Calu3 (cell line): Measurements from ENCODE around the gene TENT4A. TPM values are rescaled to one million over a fixed set of nuclear protein-coding genes. Genes with fewer than 3 reads are reported as not detected.

Experiments used
- BruUV-seq: library from RNA; stranded (reverse); fragments of 400-500 nt; replicated peaks from 2 replicates; lab custom pipeline; 2021; lab: Mats Ljungman, UMichigan
- CTCF ChIA-PET: fragments of 300-600 bp; sonication (Branson Sonifier 250); formaldehyde crosslinking; loops from one replicate; lab custom pipeline; 2022; ENCODE audit warnings: antibody characterized with exemption; lab: Charles Lee
- DNase-seq: peaks from one replicate; pipeline ENCODE4 v3.0.0; 2022
- H3K27ac Mint-ChIP-seq: one replicate; pipeline ENCODE4 v1.8.0; 2022; ENCODE audit warnings: mixed read lengths; ENCODE audit not compliant: unreplicated experiment
- H3K27me3 Mint-ChIP-seq: one replicate; pipeline ENCODE4 v1.8.0; 2022; ENCODE audit warnings: mixed read lengths; ENCODE audit not compliant: unreplicated experiment
- H3K36me3 Mint-ChIP-seq: one replicate; pipeline ENCODE4 v1.8.0; 2022; ENCODE audit warnings: mild to moderate bottlenecking, moderate library complexity, mixed read lengths; ENCODE audit not compliant: insufficient read depth, unreplicated experiment
- H3K4me1 Mint-ChIP-seq: one replicate; pipeline ENCODE4 v1.8.0; 2022; ENCODE audit warnings: mild to moderate bottlenecking, low read depth, mixed read lengths; ENCODE audit not compliant: unreplicated experiment
- H3K4me3 Mint-ChIP-seq: one replicate; pipeline ENCODE4 v1.8.0; 2022; ENCODE audit warnings: mild to moderate bottlenecking, low read depth, moderate library complexity, mixed read lengths; ENCODE audit not compliant: unreplicated experiment
- H3K9me3 Mint-ChIP-seq: one replicate; pipeline ENCODE4 v1.8.0; 2022; ENCODE audit warnings: low read depth, mixed read lengths; ENCODE audit not compliant: unreplicated experiment
- CTCF ChIP-seq: fragments of 200-600 bp; IDR thresholded peaks from one replicate; pipeline ENCODE4 v1.8.0; 2022; ENCODE audit warnings: antibody characterized with exemption; ENCODE audit not compliant: unreplicated experiment
- intact Hi-C: fragments of 100-400 bp; cut with micrococcal nuclease; formaldehyde crosslinking; loops from one replicate; pipeline ENCODE4 v1.10.0; 2022; ENCODE audit not compliant: unreplicated experiment
- total RNA-seq: library from RNA; stranded (reverse); gene quantifications from 2 replicates; pipeline ENCODE4 v1.2.3, GENCODE V29; 2022

TENT4A gene
- total RNA-seq, 1 experiment from 2014 or later = 39.9 TPM

GRCh38 chr5:6710070-6710469, 3.2 kb upstream of the TENT4A start:
- Mint-ChIP-seq H3K27ac (no peak overlapping the region), H3K4me1 (peaks cover 11% of the 10 kb centered on the region), H3K9me3 (no peaks in the 10 kb centered on the region), H3K36me3 (peaks cover 20% of the 10 kb centered on the region), H3K27me3 (no peaks in the 10 kb centered on the region), H3K4me3 (peak overlapping the region; percentile 10)
- TF ChIP-seq CTCF = no peak
- DNase-seq = no peak
- CTCF ChIA-PET = no interaction called here
- BruUV-seq = no TSS peak
- intact Hi-C loops = no loop called here

- no TSS peak for BruUV-seq
- intact Hi-C loops = no loop called here
- Mint-ChIP-seq H3K36me3 (peaks cover 27% of the 10 kb centered on the region), H3K4me3 (peak overlapping the region; percentile 10), H3K4me1 (peaks cover 11% of the 10 kb centered on the region), H3K27ac (no peak overlapping the region), H3K9me3 (no peaks in the 10 kb centered on the region), H3K27me3 (no peaks in the 10 kb centered on the region)
- CTCF ChIA-PET = no interaction called here
- no peak for DNase-seq
- no peak for TF ChIP-seq CTCF
These were observed 2.5 kb upstream of the TENT4A start for GRCh38 chr5:6710551-6711318.

GRCh38 chr5:6711409-6712141, 1.7 kb upstream of the TENT4A start:
- H3K4me1 Mint-ChIP-seq = peaks cover 19% of the 10 kb centered on the region
- intact Hi-C loops = loop anchor here (2.0 kb wide), 1 partner anchor 79 kb away; the partner anchor contains the start of genes NSUN2 and SRD5A1
- H3K27ac Mint-ChIP-seq = peak overlapping the region; percentile 69
- H3K9me3 Mint-ChIP-seq = no peaks in the 10 kb centered on the region
- CTCF ChIA-PET = interaction anchor here (0.6 kb wide), 1 partner anchor 162 kb away, joined by 7 read pairs; no protein-coding TSS in a partner anchor
- BruUV-seq = no TSS peak
- DNase-seq = no peak
- TF ChIP-seq CTCF = no peak
- no peaks in the 10 kb centered on the region for H3K27me3 Mint-ChIP-seq
- H3K4me3 Mint-ChIP-seq = peak overlapping the region; percentile 79
- H3K36me3 Mint-ChIP-seq = peaks cover 35% of the 10 kb centered on the region

GRCh38 chr5:6712142-6712576, 1.1 kb upstream of the TENT4A start:
- H3K36me3 Mint-ChIP-seq = peaks cover 35% of the 10 kb centered on the region
- H3K4me1 Mint-ChIP-seq = peaks cover 25% of the 10 kb centered on the region
- intact Hi-C loops = loop anchor here (2.0 kb wide), 1 partner anchor 79 kb away; the partner anchor contains the start of genes NSUN2 and SRD5A1
- DNase-seq = peak; percentile 56
- peak overlapping the region; percentile 69 for H3K27ac Mint-ChIP-seq
- no peaks in the 10 kb centered on the region for H3K9me3 Mint-ChIP-seq
- H3K4me3 Mint-ChIP-seq = peak overlapping the region; percentile 79
- TSS peak; percentile 97 for BruUV-seq
- H3K27me3 Mint-ChIP-seq = no peaks in the 10 kb centered on the region
- CTCF ChIA-PET = interaction anchor here (0.6 kb wide), 1 partner anchor 162 kb away, joined by 7 read pairs; no protein-coding TSS in a partner anchor
- no peak for TF ChIP-seq CTCF
